Measurements from ENCODE around the gene MYDGF.

- TF ChIP-seq MAX (IDR thresholded peaks at IDR 0.05) = no peak
- TF ChIP-seq CTCF (IDR thresholded peaks at IDR 0.05; ENCODE audit: low read depth, low read length, missing input control) = no peak
- no peak for TF ChIP-seq EGR1 (IDR thresholded peaks at IDR 0.05; ENCODE audit: low read depth in 2 of 2)
- no peak for TF ChIP-seq ATF3 (IDR thresholded peaks at IDR 0.05)
- TF ChIP-seq TAF1 (conservative IDR thresholded peaks at IDR 0.05) = no peak
These were observed 14.0 kb downstream of the MYDGF start for GRCh38 chr19:4656102-4656501.

Data from liver (tissue), 3 donors.